Measurements from ENCODE around the gene MRPL53. TPM values are rescaled to one million over a fixed set of nuclear protein-coding genes. Genes with fewer than 3 reads are reported as not detected.

MRPL53 gene
- total and polyA plus RNA-seq, 2 of the 4 experiments (the other 2 are of a cell fraction) = 5.2 to 39.0 TPM

DNA sequence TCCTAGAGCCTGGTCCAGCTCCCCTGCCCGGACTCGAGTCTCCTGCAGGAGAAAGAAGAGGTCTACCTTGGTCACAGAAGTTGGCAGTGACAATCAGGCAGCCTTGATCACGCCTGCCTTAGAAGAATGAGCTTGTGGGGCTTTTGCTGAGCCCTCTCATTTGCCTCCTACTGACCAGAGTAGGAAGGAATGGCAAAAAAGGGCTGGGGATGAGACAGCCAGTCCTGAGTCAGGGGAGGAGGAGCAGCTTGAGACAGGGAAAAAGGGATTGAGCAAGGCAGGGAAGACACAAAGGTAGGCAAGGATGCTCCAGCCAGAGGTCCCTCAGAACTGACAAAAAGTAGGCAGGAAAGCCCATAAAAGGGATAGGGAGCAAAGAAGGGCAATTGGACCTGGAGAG, 44.9 kb downstream of the MRPL53 start:
- H3K4me2 ChIP-seq (ENCODE audit: low read depth, low read length) = no peak overlapping the region
- no peak overlapping the region for H3K18ac ChIP-seq (ENCODE audit: low read depth, low read length)
- 0 out of 2 replicates have a peak, but pooled peaks cover 3% of the 10 kb centered on the region for H4K20me1 ChIP-seq (ENCODE audit: insufficient read depth, low read length)
- ChIA-PET POLR2A (ENCODE audit: unreplicated experiment) (no interaction called here), CTCF (no interaction called here)
- in situ Hi-C loops (cut with MboI; ENCODE audit: low sequenced_read_pairs) = no loop called here
- no TSS peak for BruUV-seq (replicated peaks)
- H2AK9ac ChIP-seq (replicated peaks; ENCODE audit: low read depth, low read length, poor library complexity) = peak overlapping the region; percentile 30
- peaks cover 2 to 8% of the 10 kb centered on the region in 2 experiments; a peak in 2 of 4 replicates for H3K79me1 ChIP-seq (ENCODE audit: low read depth in 1 of 2, low read length in 2 of 2)
- intact Hi-C loops (cut with micrococcal nuclease) = no loop called here
- H3K27me3 ChIP-seq (ENCODE audit: control insufficient read depth, insufficient read depth, low read length) = no peaks in the 10 kb centered on the region
- no peak overlapping the region for H4K91ac ChIP-seq (ENCODE audit: insufficient read depth, low read depth, low read length)
- H3K9me3 ChIP-seq (ENCODE audit: control insufficient read depth, insufficient read depth, low read length) = no peaks in the 10 kb centered on the region
- no peak overlapping the region for H2BK5ac ChIP-seq (ENCODE audit: low read depth, low read length, poor library complexity, severe bottlenecking)
- H3K14ac ChIP-seq (replicated peaks; ENCODE audit: low read depth, low read length) = no peak overlapping the region
- 100% methylated on average over 2 of the region's 3 CpGs; no CpG with 5 or more reads in 1 of the 2 experiments for WGBS, 2 experiments (ENCODE audit: extremely low coverage in 2 of 2, insufficient read length in 1 of 2)
- no peak overlapping the region for H2BK15ac ChIP-seq (ENCODE audit: low read depth, low read length)
- no peaks in the 10 kb centered on the region for H3K4me1 ChIP-seq (ENCODE audit: control insufficient read depth, insufficient read depth, low read length)
- H3K9ac ChIP-seq (ENCODE audit: low read depth, low read length) = no peak overlapping the region
- ATAC-seq (ENCODE audit: low read depth) = peak; percentile 25; the same call in 1 of the 2 replicates
- H2AFZ ChIP-seq (replicated peaks; ENCODE audit: low read length, poor library complexity) = no peak overlapping the region
- no peak overlapping the region for H2BK120ac ChIP-seq (ENCODE audit: low read depth, low read length)
- dilution Hi-C loops (cut with HindIII; ENCODE audit: low sequenced_read_pairs, unreplicated experiment) = no loop called here
- no peak overlapping the region for H3K56ac ChIP-seq (ENCODE audit: extremely low read depth, insufficient read depth, low read length)
- H4K8ac ChIP-seq (ENCODE audit: low read depth in 2 of 2, low read length in 2 of 2) = no peak overlapping the region
- no peak overlapping the region for H2AK5ac ChIP-seq (ENCODE audit: low read depth, low read length)
- H3K23ac ChIP-seq (ENCODE audit: low read depth, low read length) = no peak overlapping the region
- DNase-seq = peak; percentile 25
- peaks cover 4% of the 10 kb centered on the region; the same call in 1 of the 2 replicates for H3K9me1 ChIP-seq (ENCODE audit: insufficient read depth, low read length)
- H2BK20ac ChIP-seq (ENCODE audit: low read depth, low read length) = no peak overlapping the region
- no peak overlapping the region for H3K4me3 ChIP-seq (ENCODE audit: insufficient read depth, low read depth, low read length)
- H4K5ac ChIP-seq (ENCODE audit: low read depth, low read length) = no peak overlapping the region
- H3K4ac ChIP-seq (ENCODE audit: low read depth, low read length) = no peak overlapping the region
- H3K36me3 ChIP-seq (ENCODE audit: control insufficient read depth, insufficient read depth, low read length) = peaks cover 69% of the 10 kb centered on the region
- no peak overlapping the region for H3K27ac ChIP-seq (ENCODE audit: insufficient read depth, low read length)
- TF ChIP-seq CEBPB (IDR thresholded peaks at IDR 0.05; ENCODE audit: low read depth, low read length) (no peak), MAZ (IDR thresholded peaks at IDR 0.05; ENCODE audit: borderline replicate concordance, low read depth, low read length) (no peak), NFE2L2 (IDR thresholded peaks at IDR 0.05; ENCODE audit: low read depth, low read length) (no peak), MXI1 (IDR thresholded peaks at IDR 0.05; ENCODE audit: borderline replicate concordance, low read depth, low read length) (no peak), RCOR1 (IDR thresholded peaks at IDR 0.05; ENCODE audit: insufficient replicate concordance, low read length) (no peak), CHD1 (IDR thresholded peaks at IDR 0.05; ENCODE audit: low read depth, low read length) (no peak), MAFK (IDR thresholded peaks at IDR 0.05; ENCODE audit: low read depth, low read length) (no peak)
- TF ChIP-seq, protein P1, sequence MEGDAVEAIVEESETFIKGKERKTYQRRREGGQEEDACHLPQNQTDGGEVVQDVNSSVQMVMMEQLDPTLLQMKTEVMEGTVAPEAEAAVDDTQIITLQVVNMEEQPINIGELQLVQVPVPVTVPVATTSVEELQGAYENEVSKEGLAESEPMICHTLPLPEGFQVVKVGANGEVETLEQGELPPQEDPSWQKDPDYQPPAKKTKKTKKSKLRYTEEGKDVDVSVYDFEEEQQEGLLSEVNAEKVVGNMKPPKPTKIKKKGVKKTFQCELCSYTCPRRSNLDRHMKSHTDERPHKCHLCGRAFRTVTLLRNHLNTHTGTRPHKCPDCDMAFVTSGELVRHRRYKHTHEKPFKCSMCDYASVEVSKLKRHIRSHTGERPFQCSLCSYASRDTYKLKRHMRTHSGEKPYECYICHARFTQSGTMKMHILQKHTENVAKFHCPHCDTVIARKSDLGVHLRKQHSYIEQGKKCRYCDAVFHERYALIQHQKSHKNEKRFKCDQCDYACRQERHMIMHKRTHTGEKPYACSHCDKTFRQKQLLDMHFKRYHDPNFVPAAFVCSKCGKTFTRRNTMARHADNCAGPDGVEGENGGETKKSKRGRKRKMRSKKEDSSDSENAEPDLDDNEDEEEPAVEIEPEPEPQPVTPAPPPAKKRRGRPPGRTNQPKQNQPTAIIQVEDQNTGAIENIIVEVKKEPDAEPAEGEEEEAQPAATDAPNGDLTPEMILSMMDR (conservative IDR thresholded peaks at IDR 0.05; ENCODE audit: low read depth, low read length) = no peak
